HG02588 (cell line): ENCODE data around the gene SLC24A3.

Experiments used
- ATAC-seq: cut with Tn5 transposase; IDR thresholded peaks from one replicate; pipeline ENCODE4 v1.9.1; 2021; ENCODE audit warnings: mild to moderate bottlenecking, moderate library complexity; ENCODE audit not compliant: unreplicated experiment

The SLC24A3 gene

DNA sequence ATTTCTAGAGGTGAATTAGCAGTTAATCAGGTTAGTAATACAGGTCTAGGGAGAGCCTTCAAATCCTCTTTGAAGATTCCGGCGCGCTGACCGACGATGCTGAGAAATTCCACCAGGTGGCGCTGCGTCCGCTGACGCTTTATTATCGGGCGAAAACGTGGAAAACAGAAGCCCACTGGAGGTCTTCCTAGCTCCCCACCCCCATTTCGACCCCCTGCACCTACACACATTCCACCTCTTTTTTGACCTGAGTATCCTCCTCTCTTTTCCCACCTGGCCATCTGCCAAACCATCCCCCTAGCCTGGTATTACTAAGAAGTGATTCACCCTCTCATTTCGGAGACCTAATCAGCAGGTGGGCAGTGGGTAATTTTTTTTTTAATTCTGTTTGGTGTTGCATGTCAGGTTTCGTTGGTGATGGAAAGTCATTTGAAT lies 480.3 kb downstream of the SLC24A3 start:
- ATAC-seq = no peak

DNA sequence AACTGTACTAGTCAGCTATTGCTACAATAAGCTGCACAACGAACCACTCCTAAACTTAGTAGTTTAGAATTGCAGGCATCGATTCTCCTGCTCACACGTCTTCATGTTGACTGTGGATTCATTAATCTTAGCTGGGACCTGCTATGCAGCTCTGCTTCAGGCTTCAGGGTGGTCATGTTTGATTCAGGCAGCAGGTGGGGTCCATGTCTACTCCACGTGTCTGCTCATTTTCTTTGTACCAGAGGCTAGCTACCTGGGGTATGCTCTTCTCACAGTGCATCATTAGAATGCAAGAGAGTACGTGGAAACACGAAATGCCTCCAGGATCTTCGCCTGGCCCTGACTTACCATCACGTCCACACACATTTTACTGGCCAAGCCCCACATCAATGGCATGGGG lies 481.1 kb downstream of the SLC24A3 start:
- no peak for ATAC-seq

DNA sequence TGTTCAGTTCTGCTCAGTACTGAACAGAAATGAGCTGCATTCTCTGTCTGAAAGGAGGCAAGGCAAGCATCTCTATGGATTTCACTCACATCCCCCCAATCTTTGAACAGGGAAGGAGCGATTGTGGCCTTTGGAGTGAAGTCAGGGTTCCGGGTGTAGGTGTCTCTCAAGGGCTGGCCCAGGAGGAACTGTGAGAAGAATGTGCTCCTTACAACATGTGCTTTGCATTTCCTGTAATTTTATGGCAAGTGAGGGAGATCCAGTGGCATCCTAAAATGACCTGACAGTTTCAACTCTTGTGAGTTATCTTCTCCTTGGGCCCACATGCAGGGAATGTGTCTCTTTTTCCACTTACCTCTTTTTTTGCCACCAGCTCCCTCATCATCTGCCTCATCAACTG lies 482.6 kb downstream of the SLC24A3 start:
- no peak for ATAC-seq

DNA sequence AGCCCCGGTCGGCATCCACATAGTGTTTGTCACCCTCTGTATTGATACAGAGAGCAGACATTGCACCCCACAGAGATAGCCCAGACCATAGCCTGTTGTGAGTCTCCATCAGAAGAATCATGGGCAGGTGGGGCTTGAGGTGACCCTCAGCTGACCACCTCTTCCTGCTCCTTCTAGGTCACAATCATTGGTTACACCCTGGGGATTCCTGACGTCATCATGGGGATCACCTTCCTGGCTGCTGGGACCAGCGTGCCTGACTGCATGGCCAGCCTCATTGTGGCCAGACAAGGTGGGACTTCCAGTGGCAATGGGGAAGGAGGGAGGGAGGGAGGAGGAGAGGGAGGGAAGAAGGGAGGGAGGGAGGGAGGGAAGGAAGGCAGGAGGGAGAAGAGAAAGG lies 484.2 kb downstream of the SLC24A3 start:
- ATAC-seq = no peak

DNA sequence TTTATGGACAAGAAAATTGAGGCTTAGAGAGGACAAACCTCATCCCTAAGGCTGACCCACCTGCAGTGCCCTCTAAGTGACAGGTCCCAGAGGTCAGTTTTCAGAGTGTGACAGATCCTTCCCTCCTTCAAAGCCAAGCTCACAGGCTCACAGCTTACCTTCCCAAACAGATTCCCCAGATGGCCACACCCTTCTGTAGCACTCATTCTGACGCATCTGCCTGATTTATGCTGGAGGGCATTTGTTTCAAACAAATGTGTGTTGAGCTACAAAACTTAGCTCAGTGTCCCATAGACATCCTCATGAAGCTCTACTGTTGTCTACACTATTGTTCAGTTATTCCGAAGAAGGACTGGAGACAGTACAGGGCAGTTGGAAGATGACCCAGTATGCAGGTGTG lies 485.0 kb downstream of the SLC24A3 start:
- no peak for ATAC-seq

DNA sequence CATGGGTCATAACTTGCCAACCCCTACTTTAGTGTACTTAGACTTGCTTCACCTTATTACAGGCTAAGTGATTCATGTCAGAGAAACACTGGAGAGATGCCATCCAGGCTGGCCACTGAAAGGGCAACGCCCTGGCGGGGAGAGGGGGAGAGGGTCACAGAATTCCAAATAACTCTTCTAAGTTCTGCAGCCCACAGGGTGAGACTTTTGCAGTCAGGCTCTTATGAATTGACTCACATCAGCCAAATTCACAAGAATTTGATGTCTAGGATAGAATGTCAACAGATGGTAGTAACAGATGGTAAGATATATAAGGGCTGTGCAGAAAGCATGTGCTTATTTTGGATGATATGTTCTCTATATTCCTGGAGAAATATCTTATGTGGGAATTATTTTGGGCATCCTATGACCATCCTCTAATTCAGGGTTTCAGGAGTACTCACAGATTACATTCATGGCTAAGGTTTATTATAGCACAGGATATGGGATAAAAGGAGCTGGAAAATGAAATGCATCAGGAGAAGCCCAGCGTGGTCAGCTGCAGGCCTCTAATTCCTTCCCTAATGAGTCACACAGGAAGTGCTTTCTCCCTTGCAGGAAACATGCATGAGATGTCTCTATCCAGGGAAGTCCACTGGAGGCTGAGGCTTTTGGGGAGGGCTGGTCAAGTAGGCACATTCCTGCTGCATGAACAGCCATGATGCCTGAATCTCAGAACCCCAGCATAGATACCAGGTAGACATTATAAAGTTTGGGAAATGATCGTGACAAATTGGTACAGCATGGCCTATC lies 486.9 kb downstream of the SLC24A3 start:
- ATAC-seq = no peak

DNA sequence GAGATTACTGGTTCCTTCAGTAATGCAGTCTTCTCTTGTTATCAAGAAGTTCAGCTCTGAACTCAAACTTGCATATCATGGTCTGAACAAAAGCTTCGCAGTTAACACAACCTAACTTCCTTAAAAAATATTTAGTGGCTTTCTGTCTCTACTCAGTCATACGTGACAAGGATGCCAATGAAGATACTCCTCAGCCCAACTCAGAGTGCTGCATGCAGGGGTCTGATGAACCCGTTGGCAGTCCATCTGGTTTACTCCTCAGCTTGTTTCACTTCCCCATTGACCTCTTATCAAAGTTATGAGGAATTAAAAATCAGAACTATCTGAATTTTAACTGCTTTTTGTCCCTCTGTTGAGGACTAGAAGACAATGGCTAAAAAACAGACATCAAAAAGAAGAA lies 489.0 kb downstream of the SLC24A3 start:
- no peak for ATAC-seq

DNA sequence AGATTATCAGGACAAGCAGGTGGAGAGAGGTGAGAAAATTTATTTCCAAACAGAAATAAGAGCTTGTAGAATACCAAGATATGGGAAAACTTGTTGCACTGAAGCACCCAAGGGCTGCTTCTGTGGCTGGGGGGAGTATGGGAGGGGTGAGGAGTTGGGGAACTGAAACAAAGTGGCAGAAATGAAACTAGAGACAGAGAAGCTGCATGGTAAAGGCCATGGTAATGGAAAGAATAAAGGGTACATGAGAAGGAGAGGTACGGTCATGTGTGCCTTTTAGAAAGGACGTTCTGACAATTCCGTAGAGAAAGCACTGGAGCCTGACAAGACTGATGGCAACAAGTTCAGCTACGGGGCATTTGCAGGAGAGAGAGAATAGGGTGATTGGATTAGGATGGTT lies 494.0 kb downstream of the SLC24A3 start:
- peak; percentile 76 for ATAC-seq

DNA sequence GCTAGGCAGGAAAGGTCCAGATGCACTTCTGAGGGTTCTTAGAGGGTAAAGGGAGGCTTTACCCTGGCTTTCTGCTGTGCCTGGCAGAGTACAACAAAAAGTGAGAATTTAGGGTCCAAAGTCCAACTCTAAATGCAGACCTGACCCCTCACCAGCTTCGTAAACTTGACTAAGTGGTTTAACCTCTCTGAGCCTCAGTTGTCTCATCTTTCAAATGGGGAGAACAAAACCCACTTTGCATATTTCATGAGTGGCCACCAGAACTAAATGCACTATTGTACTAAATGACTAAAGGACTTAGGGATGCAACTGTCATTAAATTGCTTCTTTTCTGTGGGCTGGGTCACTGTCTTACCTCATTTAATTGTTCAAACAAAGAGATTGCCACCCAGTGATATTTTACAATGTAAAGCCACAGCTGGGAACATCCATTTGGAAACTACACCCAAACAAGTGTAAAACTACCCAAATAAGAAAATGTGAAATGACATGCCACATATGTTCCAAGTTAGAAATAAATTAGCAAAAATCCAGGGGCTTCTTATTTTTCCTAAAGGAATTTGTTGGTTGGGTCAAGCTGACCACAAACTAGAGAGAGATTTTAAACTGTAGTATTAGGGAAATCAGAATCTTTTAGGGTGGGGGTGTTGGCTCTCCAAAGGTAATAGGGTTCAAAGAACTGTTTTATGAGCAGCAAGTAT lies 497.3 kb downstream of the SLC24A3 start:
- no peak for ATAC-seq

DNA sequence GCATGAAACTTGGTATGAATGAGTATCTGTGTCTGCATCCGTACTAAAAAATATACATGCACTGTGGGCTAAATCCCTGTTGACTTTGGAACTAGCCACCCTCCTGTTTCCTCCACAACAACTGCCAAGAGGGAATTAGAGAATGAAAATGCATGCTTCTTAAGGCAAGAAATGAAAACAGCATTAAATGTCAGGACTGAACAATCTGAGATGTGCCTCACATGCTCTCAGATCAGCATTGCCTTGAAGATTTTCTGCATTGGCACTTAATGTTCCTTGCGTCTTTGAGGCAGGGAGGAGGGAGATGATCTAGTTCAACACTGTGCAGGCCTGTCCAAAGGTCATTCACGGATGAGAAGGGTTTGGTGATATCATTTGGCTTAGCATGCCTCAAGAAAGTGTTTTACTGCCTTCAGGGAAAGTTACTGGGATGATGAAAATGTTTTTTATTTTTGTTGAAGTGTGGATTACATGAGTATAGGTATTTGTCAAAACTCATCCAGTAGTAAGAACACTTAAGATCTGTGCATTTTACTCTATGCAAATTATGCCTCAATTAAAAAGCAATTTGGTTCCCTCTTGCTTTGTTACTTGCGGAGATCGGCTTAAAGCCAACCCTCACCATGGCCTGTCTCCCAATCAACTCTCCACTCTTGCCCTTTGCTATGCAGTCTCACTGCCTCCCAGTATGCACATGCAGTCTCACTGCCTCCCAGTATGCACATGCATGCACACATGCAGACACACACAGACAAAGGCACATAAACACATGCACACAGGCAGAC lies 498.1 kb downstream of the SLC24A3 start:
- ATAC-seq = no peak

DNA sequence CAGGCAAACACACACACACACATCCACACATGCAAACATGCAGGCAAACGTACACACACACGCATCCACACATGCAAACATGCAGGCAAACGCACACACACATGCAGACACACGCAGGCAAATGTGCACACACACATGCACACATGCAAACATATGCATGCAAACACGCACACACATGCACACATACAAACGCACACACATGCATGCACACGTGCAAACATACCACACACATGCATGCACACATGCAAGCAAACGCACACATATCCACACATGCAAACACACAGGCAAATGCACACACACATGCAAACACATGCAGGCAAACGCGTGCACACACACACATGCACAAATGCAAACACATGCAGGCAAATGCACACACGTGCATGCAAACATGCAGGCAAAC lies 498.7 kb downstream of the SLC24A3 start:
- ATAC-seq = no peak

DNA sequence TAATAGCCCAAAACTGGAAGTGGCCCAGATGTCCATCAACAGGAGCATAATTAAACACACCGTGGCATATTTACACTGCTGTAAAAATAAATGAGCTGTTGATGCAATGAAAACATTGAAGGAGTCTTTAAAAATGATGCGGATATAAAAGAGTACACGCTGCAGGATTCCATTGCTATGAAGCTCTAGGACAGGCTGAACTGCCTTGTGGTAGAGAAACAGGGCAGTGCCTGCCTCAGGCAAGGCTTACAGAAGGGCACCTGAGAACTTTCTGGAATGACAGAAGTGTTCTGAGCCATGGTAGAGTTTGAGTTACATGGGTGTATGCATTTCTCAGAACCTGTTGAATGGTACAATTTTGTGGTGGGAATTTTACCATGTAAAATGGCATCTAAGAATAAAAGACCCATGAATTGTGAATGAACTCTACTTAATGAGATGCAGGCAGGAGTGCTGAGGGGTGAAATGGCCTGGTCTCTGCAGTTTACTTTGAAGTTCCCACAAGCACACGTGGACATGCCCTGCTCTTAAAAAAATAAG lies 500.3 kb downstream of the SLC24A3 start:
- ATAC-seq = no peak

DNA sequence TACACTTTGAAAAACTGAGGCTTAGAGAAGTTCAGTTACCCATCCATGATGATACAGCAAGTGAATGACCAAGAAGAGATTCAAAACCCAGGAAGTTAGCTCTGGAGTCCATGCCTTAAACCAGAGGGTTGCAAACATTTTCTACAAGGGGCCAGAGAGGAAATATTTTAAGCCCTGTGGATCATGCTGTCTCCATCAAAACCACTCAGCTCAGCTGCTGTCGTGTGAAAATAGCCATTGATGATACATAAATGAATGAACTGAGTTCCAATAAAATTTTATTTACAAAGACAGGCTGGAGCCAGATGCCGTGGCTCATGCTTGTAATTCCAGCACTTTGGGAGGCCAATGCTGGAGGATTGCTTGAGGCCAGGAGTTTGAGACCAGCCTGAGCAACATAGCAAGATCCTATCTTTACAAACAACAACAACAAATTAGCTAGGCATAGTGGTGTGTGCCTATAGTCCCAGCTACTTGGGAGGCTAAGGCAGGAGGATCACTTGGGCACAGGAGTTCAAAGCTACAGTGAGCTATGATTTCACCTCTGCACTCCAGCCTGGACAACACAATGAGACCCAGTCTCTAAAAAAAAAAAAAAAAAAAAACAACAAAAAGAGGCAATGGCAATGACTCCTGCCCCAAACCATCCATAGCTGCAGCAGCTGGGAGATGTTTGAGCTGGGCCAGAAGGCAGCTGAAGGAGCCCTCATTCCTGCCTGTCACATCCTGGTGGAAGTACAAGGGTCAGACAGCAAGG lies 501.6 kb downstream of the SLC24A3 start:
- no peak for ATAC-seq

DNA sequence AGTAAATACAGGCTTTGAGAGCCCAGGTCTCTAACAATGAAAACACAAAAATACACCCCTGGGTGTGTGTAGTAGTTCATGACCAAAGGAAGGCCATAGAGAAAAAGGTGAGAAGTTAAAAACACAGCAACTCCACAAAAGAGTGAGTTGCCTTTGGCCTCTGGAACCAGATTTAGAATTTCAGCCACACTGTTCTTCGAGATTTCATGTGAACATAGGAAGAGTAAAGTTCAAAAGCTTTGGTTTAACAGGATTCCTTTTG lies 502.1 kb downstream of the SLC24A3 start:
- no peak for ATAC-seq

DNA sequence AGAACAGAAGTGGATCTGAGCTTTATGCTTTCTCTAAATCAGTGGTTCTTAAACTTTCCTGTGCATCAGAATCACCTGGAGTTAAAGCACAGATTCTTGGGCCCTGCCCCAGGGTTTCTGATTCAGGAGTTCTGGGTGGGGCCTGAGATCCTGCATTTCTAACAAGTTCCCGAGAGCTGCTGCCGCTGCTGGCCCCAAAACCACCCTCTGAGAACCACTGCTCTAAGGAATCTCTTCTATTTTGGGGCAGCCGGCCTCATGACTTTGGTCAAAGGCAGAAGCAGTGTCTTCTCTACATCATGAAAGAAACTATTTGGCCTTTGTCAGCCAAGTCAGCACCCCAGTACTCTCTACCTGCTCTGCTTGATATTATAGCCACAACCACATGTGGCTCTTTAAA lies 503.5 kb downstream of the SLC24A3 start:
- no peak for ATAC-seq

DNA sequence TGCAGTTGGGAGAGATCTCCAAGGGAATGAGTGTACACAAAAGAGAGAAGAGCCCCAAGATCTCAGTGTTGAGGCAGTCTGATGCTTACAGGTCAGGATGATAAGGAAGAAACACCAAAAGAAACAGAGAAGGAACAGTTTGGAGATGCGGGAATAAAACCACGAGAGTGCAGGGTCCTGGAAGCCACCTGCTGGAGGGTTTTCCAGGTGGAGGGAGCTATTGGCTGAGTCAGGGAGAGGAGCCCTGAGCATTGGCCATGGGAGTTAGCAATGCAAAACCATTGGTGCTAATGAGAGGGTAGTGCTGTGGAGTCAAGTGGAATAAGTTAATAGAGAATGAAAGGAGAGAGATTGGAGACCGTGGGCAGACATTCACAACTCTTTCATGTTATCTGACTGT lies 506.4 kb downstream of the SLC24A3 start:
- no peak for ATAC-seq

DNA sequence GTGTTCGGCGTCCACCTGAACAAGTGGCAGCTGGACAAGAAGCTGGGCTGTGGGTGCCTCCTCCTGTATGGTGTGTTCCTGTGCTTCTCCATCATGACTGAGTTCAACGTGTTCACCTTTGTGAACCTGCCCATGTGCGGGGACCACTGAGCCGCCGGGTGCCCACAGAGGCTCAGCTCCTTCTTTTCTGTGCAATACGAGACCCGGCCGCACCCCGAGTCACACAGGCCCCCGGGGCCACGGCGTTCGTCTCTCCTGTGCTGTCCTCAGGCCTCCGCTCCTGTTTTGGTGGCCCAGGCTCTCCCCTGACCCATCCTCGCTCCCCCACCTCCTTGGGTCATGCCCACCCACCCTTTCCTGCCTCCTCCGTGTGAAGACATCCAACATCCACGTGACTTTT lies 508.5 kb downstream of the SLC24A3 start:
- ATAC-seq = no peak

DNA sequence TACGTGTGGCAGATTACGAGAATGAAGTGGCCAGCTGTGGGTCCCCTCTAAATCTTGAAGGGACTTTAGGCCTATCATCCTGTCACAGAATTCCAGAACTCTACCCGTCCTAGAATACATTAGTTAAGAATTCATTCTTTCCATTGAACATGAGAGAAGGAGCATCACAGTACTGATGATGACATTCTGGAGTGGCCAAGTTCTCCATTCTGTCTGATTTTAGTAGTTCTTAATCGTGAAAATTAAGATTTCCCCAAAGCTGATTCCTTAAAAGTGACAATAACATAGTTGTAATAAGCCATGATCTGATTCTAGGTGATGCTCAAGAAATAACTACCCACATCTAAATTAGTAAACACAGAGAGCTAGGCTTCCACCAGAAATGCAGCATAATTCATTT lies 510.6 kb downstream of the SLC24A3 start:
- ATAC-seq = no peak

DNA sequence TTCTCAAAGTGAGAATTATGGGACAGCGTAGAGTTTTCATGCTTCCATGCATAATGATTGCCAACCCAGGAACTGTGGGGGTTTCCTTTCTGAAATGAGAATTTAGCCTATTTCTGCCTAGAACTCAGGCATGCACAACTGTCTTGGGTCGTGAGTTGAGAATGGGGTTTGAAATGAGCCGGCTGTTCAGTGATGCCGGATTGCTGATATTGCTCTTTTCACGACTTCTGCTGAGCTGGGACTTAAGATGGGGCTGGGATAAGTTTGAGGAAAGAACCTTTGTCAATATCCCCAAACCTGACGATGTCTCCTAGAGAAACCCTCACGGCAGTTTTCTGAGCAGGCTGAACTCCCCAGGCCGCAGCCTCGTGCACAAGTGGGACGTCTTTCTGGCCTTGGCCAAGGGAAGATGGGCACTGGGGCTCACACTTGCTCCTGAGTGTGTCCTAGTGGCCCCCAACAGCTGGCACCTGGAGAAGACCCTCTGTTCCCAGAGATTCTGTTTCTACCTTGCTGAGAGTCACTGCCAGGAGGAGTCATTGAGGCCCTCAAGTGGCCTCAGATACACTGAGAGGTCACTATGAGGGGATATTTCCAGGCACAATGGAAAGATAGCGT lies 511.5 kb downstream of the SLC24A3 start:
- ATAC-seq = no peak

DNA sequence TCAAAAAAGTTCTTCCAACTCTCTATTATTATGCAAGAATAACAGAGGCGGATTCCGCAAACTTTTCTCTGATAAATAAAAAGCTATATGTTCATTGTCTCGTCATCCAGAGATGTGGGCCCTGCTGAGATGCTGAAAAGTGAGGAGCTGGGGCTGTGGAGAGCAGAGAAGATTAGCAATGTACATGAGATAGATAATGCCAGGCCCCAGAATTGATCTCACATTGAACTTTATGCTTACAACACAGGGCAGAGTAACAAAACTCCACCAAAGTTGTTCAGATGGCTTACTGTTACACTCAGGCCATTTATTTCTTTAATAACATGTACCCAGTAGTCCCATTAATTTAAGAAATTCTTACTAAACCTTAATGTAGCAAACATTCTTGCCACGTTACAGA lies 512.9 kb downstream of the SLC24A3 start:
- ATAC-seq = no peak
